Keratinocyte (primary cell): ENCODE data around the gene P2RY8. TPM values are rescaled to one million over a fixed set of nuclear protein-coding genes. Genes with fewer than 3 reads are reported as not detected.

Experiments used
- DNase-seq: peaks from one replicate; pipeline ENCODE4 v3.0.0-alpha.2; 2011; ENCODE audit warnings: low read depth, missing footprints, low spot score
- FAIRE-seq: peaks from 2 replicates; lab custom pipeline; 2011; peaks lifted over from hg19 to GRCh38; lab: Jason Lieb, UNC
- H2AFZ ChIP-seq: 2 replicates; pipeline ENCODE4 v1.6.0; 2012; ENCODE audit warnings: low read length, control low read depth, inconsistent platforms; ENCODE audit not compliant: control insufficient read depth
- H3K27ac ChIP-seq: 2 replicates; pipeline ENCODE4 v1.5.1; 2011; ENCODE audit warnings: low read length; ENCODE audit not compliant: control insufficient read depth, insufficient read depth
- H3K27me3 ChIP-seq: 3 replicates; pipeline ENCODE4 v1.6.0; 2011; ENCODE audit warnings: low read length; ENCODE audit not compliant: control insufficient read depth, insufficient read depth; ENCODE audit errors: extremely low read depth
- H3K36me3 ChIP-seq, 2 experiments: 2 replicates in 1 of 2; 3 replicates in 1 of 2; pipeline ENCODE4 v1.5.1; 2011; ENCODE audit warnings: low read length in 2 of 2, mild to moderate bottlenecking in 1 of 2; ENCODE audit not compliant: control insufficient read depth in 2 of 2, insufficient read depth in 2 of 2; ENCODE audit errors: extremely low read depth in 1 of 2
- H3K4me1 ChIP-seq: 3 replicates; pipeline ENCODE4 v1.5.1; 2011; ENCODE audit warnings: low read length; ENCODE audit not compliant: control insufficient read depth, insufficient read depth; ENCODE audit errors: extremely low read depth
- H3K4me2 ChIP-seq: 3 replicates; pipeline ENCODE4 v1.6.0; 2011; ENCODE audit warnings: low read depth, low read length; ENCODE audit not compliant: control insufficient read depth, insufficient read depth; ENCODE audit errors: extremely low read depth
- H3K4me3 ChIP-seq, 3 experiments: fragments of 200-600 bp in 1 of 3; sonication (generic) in 1 of 3; 2 replicates in 2 of 3; 3 replicates in 1 of 3; pipeline ENCODE4 v1.5.1; 2011 to 2016; ENCODE audit warnings: low read length in 3 of 3, mild to moderate bottlenecking in 3 of 3, control low read depth in 2 of 3, inconsistent platforms in 1 of 3, low read depth in 1 of 3, mixed read lengths in 1 of 3, mixed run types in 1 of 3, moderate library complexity in 1 of 3; ENCODE audit not compliant: control insufficient read depth in 2 of 3, insufficient read depth in 2 of 3; ENCODE audit errors: extremely low read depth in 1 of 3
- H3K79me2 ChIP-seq: 2 replicates; pipeline ENCODE4 v1.6.0; 2012; ENCODE audit warnings: low read length; ENCODE audit not compliant: control insufficient read depth, insufficient read depth
- H3K9ac ChIP-seq: 3 replicates; pipeline ENCODE4 v1.6.0; 2011; ENCODE audit warnings: low read length; ENCODE audit not compliant: control insufficient read depth, insufficient read depth; ENCODE audit errors: extremely low read depth
- H3K9me1 ChIP-seq: 3 replicates; pipeline ENCODE4 v1.6.0; 2011; ENCODE audit warnings: low read length; ENCODE audit not compliant: control insufficient read depth, insufficient read depth; ENCODE audit errors: extremely low read depth
- H3K9me3 ChIP-seq: 2 replicates; pipeline ENCODE4 v1.5.1; 2012; ENCODE audit warnings: low read depth, low read length; ENCODE audit not compliant: control insufficient read depth
- H4K20me1 ChIP-seq: 3 replicates; pipeline ENCODE4 v1.6.0; 2011; ENCODE audit warnings: low read length; ENCODE audit not compliant: control insufficient read depth, insufficient read depth; ENCODE audit errors: extremely low read depth
- EZH2 ChIP-seq: IDR thresholded peaks from one replicate; pipeline ENCODE4 v1.6.1; 2012; ENCODE audit warnings: inconsistent platforms, mild to moderate bottlenecking, low read length, moderate library complexity
- dilution Hi-C: fragments of 300-500 bp; cut with MboI; formaldehyde crosslinking; loops from one replicate; pipeline ENCODE4 v1.7.0; 2020; ENCODE audit warnings: low sequenced_read_pairs; ENCODE audit not compliant: extremely low pct_ligation_motif_present
- polyA plus RNA-seq, 5 experiments: library from polyadenylated mRNA; depleted of rRNA in 3 of 5; stranded (reverse) in 3 of 5; stranded (forward) in 1 of 5; unstranded in 1 of 5; fragments of >200 nt; gene quantifications; 1 replicate in 1 of 5; 2 replicates in 3 of 5; 3 replicates in 1 of 5; pipeline versions ENCODE4 v1.2.1 to v1.2.3, GENCODE V29; 2011 to 2012; ENCODE audit warnings: missing spikeins in 2 of 5, low read depth in 1 of 5, low replicate concordance in 1 of 5
- TF ChIP-seq, protein P1 (sequence below), 3 experiments: IDR thresholded peaks in 1 of 3; conservative IDR thresholded peaks in 1 of 3; optimal IDR thresholded peaks in 1 of 3; 2 replicates in 2 of 3; 3 replicates in 1 of 3; pipeline versions ENCODE3 to v1.5.1; 2011; ENCODE audit warnings: low read length in 3 of 3, mild to moderate bottlenecking in 3 of 3, moderate library complexity in 2 of 3, control low read depth in 1 of 3, inconsistent platforms in 1 of 3; ENCODE audit not compliant: insufficient read depth in 2 of 3; ENCODE audit errors: extremely low read depth in 1 of 3

Gene P2RY8
- polyA plus RNA-seq, 1 donor (not counting 4 experiments of a cell fraction or from before 2014, with no cell fraction given): not detected

DNA sequence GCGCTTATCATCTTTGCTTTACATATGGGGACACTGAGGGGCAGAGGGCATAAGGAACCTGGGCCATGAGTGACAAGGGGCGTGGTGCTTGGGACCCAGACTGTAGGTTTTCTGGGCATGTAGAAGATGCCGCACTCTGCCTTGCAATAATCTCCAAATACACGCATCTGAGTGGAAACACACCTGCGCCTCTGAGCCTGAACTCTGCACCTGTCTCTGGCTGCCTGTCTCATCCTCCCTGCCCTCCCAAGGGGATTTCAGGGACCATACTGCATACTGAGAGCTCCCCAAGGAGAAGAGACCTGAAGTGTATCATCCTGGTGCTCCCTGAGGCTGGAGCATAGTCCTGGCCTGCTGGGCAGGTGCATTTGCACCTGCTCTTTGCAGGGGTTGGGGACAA is 49.6 kb downstream of the P2RY8 start:
- Histone ChIP-seq H3K9ac (no peak overlapping the region), H3K9me3 (peaks cover 11% of the 10 kb centered on the region), H3K27me3 (no peaks in the 10 kb centered on the region), H3K9me1 (no peaks in the 10 kb centered on the region), H3K4me2 (no peak overlapping the region), H3K36me3 (no peaks in the 10 kb centered on the region), H3K79me2 (no peaks in the 10 kb centered on the region), H3K4me1 (no peaks in the 10 kb centered on the region), H4K20me1 (no peaks in the 10 kb centered on the region), H2AFZ (no peak overlapping the region), H3K4me3 (no peak overlapping the region), H3K27ac (no peak overlapping the region)
- dilution Hi-C loops: no loop called here
- FAIRE-seq: no peak
- TF ChIP-seq EZH2: no peak
- TF ChIP-seq, protein P1, sequence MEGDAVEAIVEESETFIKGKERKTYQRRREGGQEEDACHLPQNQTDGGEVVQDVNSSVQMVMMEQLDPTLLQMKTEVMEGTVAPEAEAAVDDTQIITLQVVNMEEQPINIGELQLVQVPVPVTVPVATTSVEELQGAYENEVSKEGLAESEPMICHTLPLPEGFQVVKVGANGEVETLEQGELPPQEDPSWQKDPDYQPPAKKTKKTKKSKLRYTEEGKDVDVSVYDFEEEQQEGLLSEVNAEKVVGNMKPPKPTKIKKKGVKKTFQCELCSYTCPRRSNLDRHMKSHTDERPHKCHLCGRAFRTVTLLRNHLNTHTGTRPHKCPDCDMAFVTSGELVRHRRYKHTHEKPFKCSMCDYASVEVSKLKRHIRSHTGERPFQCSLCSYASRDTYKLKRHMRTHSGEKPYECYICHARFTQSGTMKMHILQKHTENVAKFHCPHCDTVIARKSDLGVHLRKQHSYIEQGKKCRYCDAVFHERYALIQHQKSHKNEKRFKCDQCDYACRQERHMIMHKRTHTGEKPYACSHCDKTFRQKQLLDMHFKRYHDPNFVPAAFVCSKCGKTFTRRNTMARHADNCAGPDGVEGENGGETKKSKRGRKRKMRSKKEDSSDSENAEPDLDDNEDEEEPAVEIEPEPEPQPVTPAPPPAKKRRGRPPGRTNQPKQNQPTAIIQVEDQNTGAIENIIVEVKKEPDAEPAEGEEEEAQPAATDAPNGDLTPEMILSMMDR (optimal IDR thresholded peaks at IDR 0.05 in 1 of 3, IDR thresholded peaks at IDR 0.05 in 1 of 3, conservative IDR thresholded peaks at IDR 0.05 in 1 of 3; ENCODE audit: extremely low read depth in 1 of 3, insufficient read depth in 2 of 3, low read length in 3 of 3): no peak
- DNase-seq: no peak

DNA sequence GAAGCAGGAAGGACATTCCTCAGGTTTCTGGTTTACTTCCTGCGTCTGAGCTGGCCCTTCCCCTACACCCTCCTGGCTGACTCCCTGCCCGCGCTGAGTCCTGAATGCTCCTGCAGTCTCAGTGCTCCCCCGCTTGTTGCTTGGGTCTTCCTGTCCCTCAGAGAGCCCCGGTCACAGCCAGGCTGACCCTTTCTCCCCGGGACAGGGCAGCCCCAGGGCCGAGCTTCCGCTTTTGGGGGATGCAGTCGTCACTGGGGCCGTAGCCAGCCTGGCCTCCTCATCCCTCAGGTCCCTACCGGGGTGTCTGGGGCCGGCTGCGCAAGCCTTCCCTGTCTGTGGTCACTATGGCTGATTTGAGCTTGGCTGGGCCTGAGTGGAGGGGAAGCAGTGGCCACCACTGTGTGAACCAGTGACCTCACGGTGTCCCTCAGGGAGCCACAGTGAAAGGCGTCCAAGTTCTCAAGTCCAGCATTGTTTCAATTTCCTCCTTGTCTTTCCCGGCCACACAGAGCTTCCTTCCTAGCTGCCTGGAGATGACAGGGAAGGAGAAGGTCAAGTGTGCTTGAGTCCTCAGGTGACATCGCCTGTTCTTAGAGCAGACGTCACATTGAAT is 50.1 kb downstream of the P2RY8 start:
- peaks cover 11% of the 10 kb centered on the region for H3K9me3 ChIP-seq
- no peak for FAIRE-seq

More for the DNA sequence above, 50.1 kb downstream of the P2RY8 start:
- Histone ChIP-seq H3K27ac (no peak overlapping the region), H3K79me2 (no peaks in the 10 kb centered on the region), H3K36me3 (no peaks in the 10 kb centered on the region), H3K9ac (no peak overlapping the region), H3K4me3 (no peak overlapping the region), H3K27me3 (no peaks in the 10 kb centered on the region), H3K9me1 (no peaks in the 10 kb centered on the region), H2AFZ (no peak overlapping the region), H4K20me1 (no peaks in the 10 kb centered on the region), H3K4me2 (no peak overlapping the region), H3K4me1 (no peaks in the 10 kb centered on the region)
- dilution Hi-C loops: no loop called here
- DNase-seq: no peak
- TF ChIP-seq, protein P1 (optimal IDR thresholded peaks at IDR 0.05 in 1 of 3, IDR thresholded peaks at IDR 0.05 in 1 of 3, conservative IDR thresholded peaks at IDR 0.05 in 1 of 3; ENCODE audit: extremely low read depth in 1 of 3, insufficient read depth in 2 of 3, low read length in 3 of 3): no peak
- TF ChIP-seq EZH2: no peak
